Neural cell (in vitro differentiated cells): Measurements from ENCODE around the gene NKAIN2.

Source experiments
- CTCF ChIP-seq: fragments of 450-650 bp; IDR thresholded peaks from 2 replicates; pipeline ENCODE4 v1.5.1; 2014; ENCODE audit warnings: antibody characterized with exemption, mild to moderate bottlenecking, moderate library complexity; ENCODE audit not compliant: poor library complexity, severe bottlenecking
- EZH2 ChIP-seq: fragments of 200-600, 300-800 bp; shearing (Covaris generic), sonication (generic); IDR thresholded peaks from 2 replicates; pipeline ENCODE4 v1.6.1; 2014; ENCODE audit warnings: antibody characterized with exemption, low read length, borderline replicate concordance, mild to moderate bottlenecking; ENCODE audit not compliant: insufficient read depth, poor library complexity, severe bottlenecking
- REST ChIP-seq: IDR thresholded peaks from 2 replicates; pipeline ENCODE4 v1.6.1; 2012; ENCODE audit warnings: borderline replicate concordance
- SMC3 ChIP-seq: fragments of 450-650 bp; conservative IDR thresholded peaks from 2 replicates; pipeline ENCODE4 v1.6.1; 2014; ENCODE audit warnings: antibody characterized with exemption, mild to moderate bottlenecking, moderate library complexity; ENCODE audit not compliant: poor library complexity

- TF ChIP-seq EZH2 (no peak), REST (no peak), SMC3 (no peak), CTCF (no peak)
These were observed 758.0 kb downstream of the NKAIN2 start for GRCh38 chr6:124561635-124562130.
